CD4-positive, alpha-beta T cell treated with Interleukin-17A for 4 hours (primary cell): ENCODE results near the gene WFIKKN1.

ENCODE experiments used
- DNase-seq: peaks from one replicate; pipeline ENCODE4 v3.0.0-alpha.2; 2020; ENCODE audit warnings: mixed read lengths

WFIKKN1 gene

DNA sequence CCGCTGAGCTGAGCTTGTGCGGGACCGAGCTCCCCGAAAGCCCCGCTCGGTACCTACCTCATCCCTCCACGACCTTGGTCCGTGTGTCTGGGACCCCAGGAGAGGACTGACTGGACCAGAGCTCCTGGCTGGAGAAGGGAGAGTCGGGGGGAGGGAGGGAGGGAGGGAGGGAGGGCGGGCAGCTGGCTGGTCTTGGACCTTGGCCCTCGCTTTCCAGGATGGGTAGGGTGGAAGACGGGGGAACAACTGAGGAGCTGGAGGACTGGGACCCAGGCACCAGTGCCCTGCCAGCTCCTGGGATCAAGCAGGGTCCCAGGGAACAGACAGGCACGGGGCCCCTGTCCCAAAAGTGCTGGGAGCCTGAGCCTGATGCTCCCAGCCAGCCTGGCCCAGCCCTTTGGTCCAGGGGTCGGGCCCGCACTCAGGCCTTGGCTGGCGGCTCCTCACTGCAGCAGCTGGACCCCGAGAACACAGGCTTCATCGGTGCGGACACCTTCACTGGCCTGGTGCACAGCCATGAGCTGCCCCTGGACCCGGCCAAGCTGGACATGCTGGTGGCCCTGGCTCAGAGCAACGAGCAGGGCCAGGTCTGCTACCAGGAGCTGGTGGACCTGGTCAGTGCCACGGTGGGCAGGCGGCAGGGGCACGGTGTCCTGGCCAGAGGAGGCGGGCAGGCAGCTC lies 45.2 kb downstream of the WFIKKN1 start:
- no peak for DNase-seq

DNA sequence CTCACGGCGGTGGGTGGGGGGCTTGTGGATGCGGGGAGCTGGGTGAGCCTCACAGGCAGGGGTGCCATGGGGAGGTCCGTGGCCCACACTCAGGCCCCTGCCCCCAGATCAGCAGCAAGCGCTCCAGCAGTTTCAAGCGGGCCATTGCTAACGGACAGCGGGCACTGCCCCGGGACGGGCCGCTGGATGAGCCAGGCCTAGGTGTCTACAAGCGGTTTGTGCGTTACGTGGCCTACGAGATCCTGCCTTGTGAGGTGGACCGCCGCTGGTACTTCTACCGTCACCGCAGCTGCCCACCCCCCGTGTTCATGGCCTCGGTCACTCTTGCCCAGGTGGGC lies 45.7 kb downstream of the WFIKKN1 start:
- DNase-seq: no peak

DNA sequence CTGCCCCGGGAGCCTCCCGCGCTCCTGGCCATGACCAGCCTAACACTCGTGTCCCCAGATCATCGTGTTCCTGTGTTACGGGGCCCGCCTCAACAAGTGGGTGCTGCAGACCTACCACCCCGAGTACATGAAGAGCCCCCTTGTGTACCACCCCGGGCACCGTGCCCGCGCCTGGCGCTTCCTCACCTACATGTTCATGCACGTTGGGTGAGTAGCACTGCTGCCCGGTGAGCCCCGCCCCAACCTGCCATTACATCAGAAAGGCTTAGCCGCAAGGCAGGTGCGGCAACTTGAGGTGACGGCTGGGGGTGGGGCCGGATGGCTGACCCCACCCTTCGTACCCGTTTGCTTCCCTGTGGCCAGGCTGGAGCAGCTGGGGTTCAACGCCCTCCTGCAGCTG lies 46.1 kb downstream of the WFIKKN1 start:
- peak; percentile 46 for DNase-seq

DNA sequence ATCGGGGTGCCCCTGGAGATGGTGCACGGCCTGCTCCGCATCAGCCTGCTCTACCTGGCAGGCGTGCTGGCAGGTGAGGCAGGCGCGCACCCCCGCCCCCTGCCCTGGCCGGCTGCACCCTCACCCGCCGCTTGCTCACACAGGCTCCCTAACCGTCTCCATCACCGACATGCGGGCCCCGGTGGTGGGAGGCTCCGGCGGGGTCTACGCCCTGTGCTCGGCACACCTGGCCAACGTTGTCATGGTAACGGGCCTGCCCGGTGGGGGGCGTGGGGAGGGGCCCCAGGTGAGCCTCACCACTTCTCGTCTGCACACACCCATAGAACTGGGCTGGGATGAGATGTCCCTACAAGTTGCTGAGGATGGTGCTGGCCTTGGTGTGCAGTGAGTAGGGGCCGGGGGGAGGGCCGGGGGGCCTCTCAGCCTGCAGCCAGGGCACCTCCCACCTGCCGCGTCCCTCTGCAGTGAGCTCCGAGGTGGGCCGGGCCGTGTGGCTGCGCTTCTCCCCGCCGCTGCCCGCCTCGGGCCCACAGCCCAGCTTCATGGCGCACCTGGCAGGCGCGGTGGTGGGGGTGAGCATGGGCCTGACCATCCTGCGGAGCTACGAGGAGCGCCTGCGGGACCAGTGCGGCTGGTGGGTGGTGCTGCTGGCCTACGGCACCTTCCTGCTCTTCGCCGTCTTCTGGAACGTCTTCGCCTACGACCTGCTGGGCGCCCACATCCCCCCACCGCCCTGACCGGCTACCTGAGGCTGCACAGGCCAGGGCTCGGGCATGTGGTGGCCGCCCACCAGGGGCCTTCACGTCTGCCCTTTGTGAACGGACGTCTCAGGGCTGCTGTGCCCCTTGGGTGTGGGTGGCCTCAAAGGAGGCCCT lies 46.8 kb downstream of the WFIKKN1 start:
- DNase-seq: no peak

DNA sequence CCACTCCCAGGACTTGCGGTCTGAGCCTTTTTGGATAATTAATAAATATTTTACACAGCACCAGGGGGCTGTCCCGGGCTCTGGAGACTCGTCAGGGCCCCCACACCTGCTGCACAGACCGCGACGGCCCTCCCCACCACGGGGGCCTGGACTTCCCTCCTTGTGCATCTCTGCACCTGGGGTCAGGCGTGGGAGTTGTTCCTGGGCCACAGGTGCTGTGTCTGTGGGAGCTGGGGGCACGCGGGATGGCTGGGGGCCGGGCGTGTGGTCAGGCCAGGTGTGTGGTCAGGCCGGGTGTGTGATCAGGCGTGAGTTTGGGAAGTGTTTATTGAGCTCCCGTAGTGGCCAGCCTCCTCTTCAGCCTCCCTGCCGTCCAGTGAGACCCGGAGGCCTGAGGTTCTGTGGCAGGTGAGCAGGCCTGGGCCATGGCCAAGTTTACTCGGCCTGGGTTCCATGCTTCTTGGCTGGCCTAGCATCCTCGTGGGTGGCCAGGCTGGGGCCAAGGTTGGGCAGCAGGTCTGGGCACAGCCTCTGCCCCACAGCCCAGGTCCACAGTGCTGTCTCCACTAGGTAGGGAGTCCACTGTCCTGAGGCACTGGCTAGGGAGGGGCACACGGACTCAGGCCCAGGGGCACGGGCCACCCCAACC lies 47.5 kb downstream of the WFIKKN1 start:
- no peak for DNase-seq

DNA sequence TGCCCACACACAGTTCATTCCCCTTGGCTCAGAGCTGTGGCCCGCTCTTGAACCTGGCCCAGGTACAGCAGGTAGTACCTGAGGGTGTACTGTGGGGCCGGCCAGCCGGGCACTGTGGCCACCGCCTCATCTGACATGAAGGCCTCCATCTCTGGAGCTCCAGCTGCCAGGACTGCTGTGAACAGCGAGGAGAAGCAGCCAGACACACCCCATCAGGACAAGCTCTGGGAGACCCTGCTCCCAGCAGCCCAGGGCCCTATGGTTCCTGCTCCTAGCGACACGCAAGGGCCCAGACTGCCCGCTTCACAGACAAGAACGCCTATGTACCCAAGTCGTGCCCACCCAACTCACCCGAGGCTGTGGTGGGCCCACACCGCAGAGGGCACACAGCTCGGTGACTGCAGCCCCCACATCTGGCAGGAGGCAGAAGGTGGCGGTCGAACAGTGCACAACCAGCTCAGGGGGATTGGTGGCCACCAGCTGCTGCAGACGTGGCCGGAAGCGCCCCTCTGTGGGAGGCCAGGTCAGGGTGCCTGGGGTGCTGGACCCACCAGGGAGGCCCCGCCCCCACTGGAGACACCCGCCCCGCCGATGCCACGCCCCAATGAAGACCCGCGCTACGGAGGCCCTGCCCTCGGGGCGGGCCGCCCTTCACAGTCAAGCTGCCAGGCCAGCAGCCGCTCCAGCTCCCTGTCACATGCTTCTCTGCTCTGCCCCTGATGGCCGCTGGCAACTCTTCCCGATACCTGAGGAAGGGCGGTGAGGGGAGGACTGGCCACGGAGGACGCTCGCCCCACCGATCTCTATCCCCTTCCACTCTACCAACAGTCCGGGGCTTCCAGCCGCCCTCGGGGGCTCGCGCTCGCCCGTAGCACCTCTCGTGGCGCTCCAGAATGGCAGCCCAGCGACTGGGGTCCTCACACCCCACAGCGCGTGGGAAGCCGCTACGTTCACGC lies 48.4 kb downstream of the WFIKKN1 start:
- DNase-seq: peak; percentile 64

DNA sequence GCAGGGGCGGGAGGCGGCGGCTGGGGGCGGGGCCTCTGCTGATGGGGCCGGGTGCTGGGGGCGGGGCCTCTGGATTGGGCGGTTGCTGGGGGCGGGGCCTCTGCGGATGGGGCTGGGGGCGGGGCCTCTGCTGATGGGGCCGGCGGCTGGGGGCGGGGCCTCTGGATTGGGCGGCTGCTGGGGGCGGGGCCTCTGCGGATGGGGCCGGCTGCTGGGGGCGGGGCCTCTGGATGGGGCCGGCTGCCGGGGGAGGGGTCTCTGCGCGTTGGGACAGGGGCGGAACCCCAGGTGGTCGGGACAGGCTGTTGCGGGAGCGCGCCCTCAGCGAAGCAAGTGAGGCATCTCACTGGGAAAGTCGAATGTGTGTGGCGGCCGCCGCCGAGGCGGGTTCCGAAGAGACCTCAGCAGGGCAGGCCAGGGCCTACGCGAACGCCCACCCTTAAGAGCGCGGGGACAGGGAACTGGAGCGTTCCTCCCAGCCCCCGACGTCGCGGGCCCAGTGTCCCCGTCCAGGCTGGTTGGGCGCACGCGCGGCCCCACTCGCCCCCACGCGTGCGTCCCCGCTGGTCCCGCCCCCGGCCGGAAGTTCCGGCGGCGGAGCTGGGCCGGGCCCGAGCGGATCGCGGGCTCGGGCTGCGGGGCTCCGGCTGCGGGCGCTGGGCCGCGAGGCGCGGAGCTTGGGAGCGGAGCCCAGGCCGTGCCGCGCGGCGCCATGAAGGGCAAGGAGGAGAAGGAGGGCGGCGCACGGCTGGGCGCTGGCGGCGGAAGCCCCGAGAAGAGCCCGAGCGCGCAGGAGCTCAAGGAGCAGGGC lies 49.2 kb downstream of the WFIKKN1 start, which contains the start of gene STUB1:
TSS of gene STUB1 (plus strand) at position 597 of the 811 bp plus-strand sequence. CDS start at position 713, 116 bp downstream.
- DNase-seq: peak; percentile 97

DNA sequence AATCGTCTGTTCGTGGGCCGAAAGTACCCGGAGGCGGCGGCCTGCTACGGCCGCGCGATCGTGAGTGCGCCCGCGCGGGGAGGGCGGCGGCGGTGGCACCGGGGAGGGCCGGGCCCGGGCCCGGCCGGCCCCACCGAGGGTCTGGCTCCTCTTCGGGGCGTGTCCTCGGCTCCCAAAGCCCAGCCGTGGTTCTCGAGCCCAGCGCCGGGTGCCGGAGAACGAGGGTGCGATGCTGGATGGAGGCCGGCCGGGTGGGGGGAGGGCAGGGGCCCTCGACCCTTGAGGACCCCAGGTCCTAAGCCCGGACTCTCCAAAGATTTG lies 49.8 kb downstream of the WFIKKN1 start:
- no peak for DNase-seq

DNA sequence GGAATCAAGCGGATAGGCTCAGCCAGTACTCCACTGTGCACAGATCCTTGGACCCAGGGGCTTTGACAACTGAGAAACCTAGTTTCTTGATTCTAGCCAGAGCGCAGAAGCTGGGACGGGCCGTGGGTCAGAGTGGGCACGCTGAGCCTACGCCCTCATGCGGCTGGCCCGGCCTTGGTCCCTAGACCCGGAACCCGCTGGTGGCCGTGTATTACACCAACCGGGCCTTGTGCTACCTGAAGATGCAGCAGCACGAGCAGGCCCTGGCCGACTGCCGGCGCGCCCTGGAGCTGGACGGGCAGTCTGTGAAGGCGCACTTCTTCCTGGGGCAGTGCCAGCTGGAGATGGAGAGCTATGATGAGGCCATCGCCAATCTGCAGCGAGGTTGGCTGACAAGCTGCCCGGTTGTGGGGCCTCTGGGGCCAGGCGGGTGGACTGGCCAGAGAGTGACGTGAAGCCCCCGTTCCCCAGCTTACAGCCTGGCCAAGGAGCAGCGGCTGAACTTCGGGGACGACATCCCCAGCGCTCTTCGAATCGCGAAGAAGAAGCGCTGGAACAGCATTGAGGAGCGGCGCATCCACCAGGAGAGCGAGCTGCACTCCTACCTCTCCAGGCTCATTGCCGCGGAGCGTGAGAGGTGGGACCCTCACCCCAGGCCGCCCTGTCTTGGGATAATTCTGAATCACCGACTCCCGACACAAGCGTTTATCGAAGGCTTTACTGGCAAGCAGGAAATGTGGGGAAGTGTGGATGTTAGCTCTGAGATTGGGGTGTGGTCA lies 50.4 kb downstream of the WFIKKN1 start:
- no peak for DNase-seq

DNA sequence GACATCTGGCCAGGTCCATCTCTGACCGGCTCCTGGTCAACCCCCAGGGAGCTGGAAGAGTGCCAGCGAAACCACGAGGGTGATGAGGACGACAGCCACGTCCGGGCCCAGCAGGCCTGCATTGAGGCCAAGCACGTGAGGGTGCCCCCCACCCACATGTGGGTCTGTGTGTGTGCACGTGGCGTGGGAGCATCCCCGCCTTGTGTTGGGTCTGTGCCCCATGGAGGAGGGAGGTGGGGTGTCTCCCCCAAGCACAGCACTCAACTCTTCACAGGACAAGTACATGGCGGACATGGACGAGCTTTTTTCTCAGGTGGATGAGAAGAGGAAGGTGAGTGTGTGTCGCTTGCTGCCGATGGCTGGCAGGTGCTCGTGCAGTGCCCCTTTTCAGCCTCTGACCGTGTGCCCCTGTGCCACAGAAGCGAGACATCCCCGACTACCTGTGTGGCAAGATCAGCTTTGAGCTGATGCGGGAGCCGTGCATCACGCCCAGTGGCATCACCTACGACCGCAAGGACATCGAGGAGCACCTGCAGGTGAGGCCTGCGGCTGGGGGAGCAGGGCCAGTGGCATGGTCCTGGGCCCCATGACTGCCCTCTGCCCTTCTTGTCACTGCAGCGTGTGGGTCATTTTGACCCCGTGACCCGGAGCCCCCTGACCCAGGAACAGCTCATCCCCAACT lies 51.1 kb downstream of the WFIKKN1 start:
- no peak for DNase-seq

DNA sequence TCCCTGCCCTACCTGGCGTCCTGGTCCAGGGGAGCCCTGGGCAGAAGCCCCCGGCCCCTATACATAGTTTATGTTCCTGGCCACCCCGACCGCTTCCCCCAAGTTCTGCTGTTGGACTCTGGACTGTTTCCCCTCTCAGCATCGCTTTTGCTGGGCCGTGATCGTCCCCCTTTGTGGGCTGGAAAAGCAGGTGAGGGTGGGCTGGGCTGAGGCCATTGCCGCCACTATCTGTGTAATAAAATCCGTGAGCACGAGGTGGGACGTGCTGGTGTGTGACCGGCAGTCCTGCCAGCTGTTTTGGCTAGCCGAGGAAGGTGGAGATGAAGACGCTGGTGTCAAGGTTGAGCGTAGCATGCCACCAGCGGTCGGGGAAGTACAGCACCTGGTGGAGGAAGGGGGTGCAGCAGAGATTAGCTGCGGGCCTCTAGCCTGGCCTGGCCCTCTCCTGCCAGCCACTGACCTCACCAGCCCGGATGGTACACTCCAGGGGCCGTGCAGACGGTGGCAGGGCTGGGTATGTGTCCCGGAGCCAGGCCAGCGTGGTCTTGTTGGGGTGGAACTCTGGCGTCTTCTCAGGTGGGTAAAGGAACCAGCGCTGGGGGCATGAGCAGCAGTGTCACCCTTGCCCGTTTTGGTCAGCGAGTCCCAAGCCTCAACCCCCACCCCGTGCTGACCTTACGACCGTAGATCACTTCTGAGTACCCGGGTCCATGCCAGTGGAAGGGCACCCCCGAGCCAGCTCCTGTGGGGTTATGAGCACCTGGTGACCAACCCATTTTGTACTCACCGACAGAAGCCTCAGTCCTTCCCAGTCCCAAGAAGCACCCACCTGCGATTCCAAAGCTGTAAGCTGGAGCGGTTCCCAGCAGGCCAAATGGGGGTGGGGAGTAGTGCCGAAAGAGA lies 52.0 kb downstream of the WFIKKN1 start:
- no peak for DNase-seq

DNA sequence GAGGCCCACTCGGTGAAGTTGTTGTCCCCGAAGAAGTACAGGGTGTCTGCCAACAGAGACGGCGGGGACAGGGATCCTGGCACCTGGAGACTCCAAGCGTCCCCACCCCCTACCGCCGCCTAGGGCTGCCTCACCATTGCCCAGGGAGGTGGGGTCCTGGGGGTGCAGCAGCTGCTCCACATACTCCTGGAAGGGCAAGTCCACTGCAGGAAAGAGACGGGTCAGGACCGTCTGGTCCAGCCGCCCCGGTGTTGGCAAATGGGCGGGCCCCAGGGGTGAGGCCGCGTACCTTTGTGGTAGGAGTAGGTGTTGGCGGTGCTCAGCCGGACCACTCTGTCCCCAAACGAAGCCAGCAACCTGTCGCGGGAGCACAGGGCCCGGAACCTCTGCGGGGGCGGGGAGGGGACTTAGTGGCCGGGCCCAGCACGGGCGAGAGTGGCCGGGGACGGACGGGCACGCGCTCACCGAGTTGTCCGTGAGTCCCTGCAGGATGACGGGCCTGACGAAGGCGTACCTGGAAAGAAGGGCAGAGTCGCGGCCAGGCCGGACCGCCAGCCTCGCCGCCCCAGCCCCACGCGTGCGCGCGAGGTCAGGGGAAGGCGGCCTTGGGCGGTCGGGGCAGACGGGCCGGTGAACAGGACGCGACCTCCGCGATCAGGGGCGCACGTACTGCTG lies 52.7 kb downstream of the WFIKKN1 start:
- DNase-seq: no peak
